ENCODE results near the gene KDM4F.
A peak's percentile ranks its signal among the peaks of the same experiment; 100 is the strongest.
"Not testable (repeated sequence)": the region's sequence is repeated elsewhere in the genome, so short reads cannot be mapped to it uniquely, and the experiment has no call there.

Gene KDM4F

GRCh38 chr11:95014184-95014821, 34.9 kb upstream of the KDM4F start (continued):
- no peak for TF ChIP-seq INSM2 (tag by site-specific recombination; IDR thresholded peaks at IDR 0.05)
- TF ChIP-seq SP7 (tag by site-specific recombination; IDR thresholded peaks at IDR 0.05) = no peak
- no peak for TF ChIP-seq ZNF184 (tag by site-specific recombination; IDR thresholded peaks at IDR 0.05)
- TF ChIP-seq ZNF48 (tag by site-specific recombination; IDR thresholded peaks at IDR 0.05) = no peak
- TF ChIP-seq ZBTB7A (tag by site-specific recombination; IDR thresholded peaks at IDR 0.05; ENCODE audit: low read depth) = no peak
- TF ChIP-seq YY2 (tag by site-specific recombination; IDR thresholded peaks at IDR 0.05) = no peak

GRCh38 chr11:95016139-95016538, 33.1 kb upstream of the KDM4F start:
- POLR2A ChIA-PET = no interaction called here
- H3K36me3 ChIP-seq (ENCODE audit: control insufficient read depth in 2 of 2, insufficient read depth in 1 of 2, low read length in 2 of 2) = no peaks in the 10 kb centered on the region
- H3K4me3 ChIP-seq (ENCODE audit: low read depth, low read length) = no peak overlapping the region
- H3K9me3 ChIP-seq (ENCODE audit: control insufficient read depth, insufficient read depth, low read depth, low read length) = no peaks in the 10 kb centered on the region
- TF ChIP-seq PATZ1 (tag by site-specific recombination; IDR thresholded peaks at IDR 0.05) (0 out of 2 replicates have a peak, but pooled peaks have one; percentile 14), ZNF530 (tag by site-specific recombination; IDR thresholded peaks at IDR 0.05; ENCODE audit: low read depth) (no peak), ZBTB17 (tag by site-specific recombination; IDR thresholded peaks at IDR 0.05) (peak; percentile 30; the same call in 1 of the 2 replicates)
- H3K4me1 ChIP-seq (ENCODE audit: control insufficient read depth, insufficient read depth, low read length) = no peaks in the 10 kb centered on the region
- no peak overlapping the region for H3K27ac ChIP-seq (ENCODE audit: extremely low read depth, low read depth, low read length)
- CTCF ChIA-PET = interaction anchor here (0.6 kb wide), 1 partner anchor 822 kb away, joined by 3 read pairs; no protein-coding TSS in a partner anchor

- H3K36me3 ChIP-seq (ENCODE audit: control insufficient read depth in 2 of 2, insufficient read depth in 1 of 2, low read length in 2 of 2); CTCF ChIA-PET; POLR2A ChIA-PET; H3K4me1 ChIP-seq (ENCODE audit: control insufficient read depth, insufficient read depth, low read length); H3K4me3 ChIP-seq (ENCODE audit: low read depth, low read length); H3K9me3 ChIP-seq (ENCODE audit: control insufficient read depth, insufficient read depth, low read depth, low read length); H3K27ac ChIP-seq (ENCODE audit: extremely low read depth, low read depth, low read length): not testable (repeated sequence)
- TF ChIP-seq ZFHX2 (tag by site-specific recombination; conservative IDR thresholded peaks at IDR 0.05) = peak; percentile 67
- peak; percentile 76 for TF ChIP-seq EGR2 (tag by site-specific recombination; IDR thresholded peaks at IDR 0.05; ENCODE audit: low read depth)
These were observed 27.8 kb upstream of the KDM4F start for GRCh38 chr11:95021468-95021867.

- no peaks in the 10 kb centered on the region for H3K9me3 ChIP-seq (ENCODE audit: control insufficient read depth, insufficient read depth, low read depth, low read length)
- ChIA-PET POLR2A (no interaction called here), CTCF (no interaction called here)
- H3K36me3 ChIP-seq (ENCODE audit: control insufficient read depth in 2 of 2, insufficient read depth in 1 of 2, low read length in 2 of 2) = no peaks in the 10 kb centered on the region
- TF ChIP-seq MEIS1 (CRISPR knock-in tag; IDR thresholded peaks at IDR 0.05; ENCODE audit: borderline replicate concordance) (no peak), ZSCAN16 (tag by site-specific recombination; IDR thresholded peaks at IDR 0.05) (no peak), EGR2 (tag by site-specific recombination; IDR thresholded peaks at IDR 0.05; ENCODE audit: low read depth) (no peak), PBX3 (CRISPR knock-in tag; IDR thresholded peaks at IDR 0.05) (no peak), ELK4 (IDR thresholded peaks at IDR 0.05; ENCODE audit: borderline replicate concordance, low read depth, low read length) (no peak), ZNF114 (tag by site-specific recombination; IDR thresholded peaks at IDR 0.05) (no peak), SETDB1 (IDR thresholded peaks at IDR 0.05; ENCODE audit: insufficient read length, low read length) (no peak), ZNF670 (tag by site-specific recombination; IDR thresholded peaks at IDR 0.05; ENCODE audit: low read depth) (no peak), ZBTB1 (tag by site-specific recombination; IDR thresholded peaks at IDR 0.05) (no peak), ZNF350 (tag by site-specific recombination; IDR thresholded peaks at IDR 0.05) (no peak)
- no peak within 1 kb of the TSS for H3K4me3 ChIP-seq (ENCODE audit: low read depth, low read length)
- no peak within 1 kb of the TSS for H3K27ac ChIP-seq (ENCODE audit: extremely low read depth, low read depth, low read length)
- H3K4me1 ChIP-seq (ENCODE audit: control insufficient read depth, insufficient read depth, low read length) = no peaks in the 10 kb centered on the region
These were observed 24.3 kb upstream of the KDM4F start, which contains the start of gene KDM4E for GRCh38 chr11:95024958-95025357. TSS of gene KDM4E (plus strand) at chr11:95025258. CDS start at chr11:95025558, 300 bp downstream.

- H3K4me1 ChIP-seq (ENCODE audit: control insufficient read depth, insufficient read depth, low read length); POLR2A ChIA-PET; H3K36me3 ChIP-seq (ENCODE audit: control insufficient read depth in 2 of 2, insufficient read depth in 1 of 2, low read length in 2 of 2); H3K27ac ChIP-seq (ENCODE audit: extremely low read depth, low read depth, low read length); H3K4me3 ChIP-seq (ENCODE audit: low read depth, low read length); H3K9me3 ChIP-seq (ENCODE audit: control insufficient read depth, insufficient read depth, low read depth, low read length); CTCF ChIA-PET: not testable (repeated sequence)
These were observed 23.6 kb upstream of the KDM4F start for GRCh38 chr11:95025594-95025993.
